Omental fat pad (tissue), 4 donors: Measurements from ENCODE around the gene UBE3C. TPM values are rescaled to one million over a fixed set of nuclear protein-coding genes. Genes with fewer than 3 reads are reported as not detected.
"Not testable (repeated sequence)": the region's sequence is repeated elsewhere in the genome, so short reads cannot be mapped to it uniquely, and the experiment has no call there.

ENCODE experiments used
- ATAC-seq: fragments of 150-250 bp; one replicate; pipeline ENCODE4 v1.9.1; 2016; ENCODE audit warnings: mild to moderate bottlenecking, moderate library complexity; ENCODE audit not compliant: low FRiP score
- DNase-seq: peaks from one replicate; pipeline ENCODE4 v3.0.0-alpha.2; 2019; ENCODE audit warnings: low spot score
- total RNA-seq, 4 donors: library from RNA; depleted of rRNA; stranded (reverse); fragments of >200 nt; gene quantifications; one replicate each; pipeline ENCODE4 v1.1.0, GENCODE V29; 2016
- TF ChIP-seq, protein P1 (sequence below), 3 donors: fragments of 450-650 bp; IDR thresholded peaks; one replicate each; pipeline ENCODE4 v1.5.1; 2016 to 2017; ENCODE audit warnings: antibody characterized with exemption in 3 of 3, mild to moderate bottlenecking in 3 of 3, moderate library complexity in 2 of 3

The UBE3C gene
- total RNA-seq, 4 donors from 2014 or later = 65.9 to 104 (median 78.3) TPM

DNA sequence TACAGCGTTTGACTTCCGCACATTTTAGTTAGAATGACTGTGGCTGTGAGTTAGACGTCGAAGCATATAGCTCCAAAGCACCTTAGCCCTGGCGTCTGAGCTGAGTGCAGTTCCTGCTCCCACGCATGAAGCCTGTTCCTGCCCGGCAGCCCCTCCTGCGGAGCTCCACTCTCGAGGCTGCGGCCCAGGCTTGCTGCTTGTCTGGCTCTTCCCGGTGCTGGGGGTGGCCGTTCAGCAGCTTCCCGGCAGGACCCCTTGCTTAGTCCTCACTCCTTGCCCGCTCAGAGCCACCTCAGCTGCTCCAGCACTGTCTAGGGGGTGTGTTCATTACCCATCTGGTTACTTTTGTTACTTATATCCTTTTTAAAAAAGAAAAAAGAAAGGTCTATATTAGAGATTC is 109.9 kb downstream of the UBE3C start:
- TF ChIP-seq, protein P1, sequence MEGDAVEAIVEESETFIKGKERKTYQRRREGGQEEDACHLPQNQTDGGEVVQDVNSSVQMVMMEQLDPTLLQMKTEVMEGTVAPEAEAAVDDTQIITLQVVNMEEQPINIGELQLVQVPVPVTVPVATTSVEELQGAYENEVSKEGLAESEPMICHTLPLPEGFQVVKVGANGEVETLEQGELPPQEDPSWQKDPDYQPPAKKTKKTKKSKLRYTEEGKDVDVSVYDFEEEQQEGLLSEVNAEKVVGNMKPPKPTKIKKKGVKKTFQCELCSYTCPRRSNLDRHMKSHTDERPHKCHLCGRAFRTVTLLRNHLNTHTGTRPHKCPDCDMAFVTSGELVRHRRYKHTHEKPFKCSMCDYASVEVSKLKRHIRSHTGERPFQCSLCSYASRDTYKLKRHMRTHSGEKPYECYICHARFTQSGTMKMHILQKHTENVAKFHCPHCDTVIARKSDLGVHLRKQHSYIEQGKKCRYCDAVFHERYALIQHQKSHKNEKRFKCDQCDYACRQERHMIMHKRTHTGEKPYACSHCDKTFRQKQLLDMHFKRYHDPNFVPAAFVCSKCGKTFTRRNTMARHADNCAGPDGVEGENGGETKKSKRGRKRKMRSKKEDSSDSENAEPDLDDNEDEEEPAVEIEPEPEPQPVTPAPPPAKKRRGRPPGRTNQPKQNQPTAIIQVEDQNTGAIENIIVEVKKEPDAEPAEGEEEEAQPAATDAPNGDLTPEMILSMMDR (IDR thresholded peaks at IDR 0.05) = no peak
- no peak for DNase-seq
- no peak for ATAC-seq

DNA sequence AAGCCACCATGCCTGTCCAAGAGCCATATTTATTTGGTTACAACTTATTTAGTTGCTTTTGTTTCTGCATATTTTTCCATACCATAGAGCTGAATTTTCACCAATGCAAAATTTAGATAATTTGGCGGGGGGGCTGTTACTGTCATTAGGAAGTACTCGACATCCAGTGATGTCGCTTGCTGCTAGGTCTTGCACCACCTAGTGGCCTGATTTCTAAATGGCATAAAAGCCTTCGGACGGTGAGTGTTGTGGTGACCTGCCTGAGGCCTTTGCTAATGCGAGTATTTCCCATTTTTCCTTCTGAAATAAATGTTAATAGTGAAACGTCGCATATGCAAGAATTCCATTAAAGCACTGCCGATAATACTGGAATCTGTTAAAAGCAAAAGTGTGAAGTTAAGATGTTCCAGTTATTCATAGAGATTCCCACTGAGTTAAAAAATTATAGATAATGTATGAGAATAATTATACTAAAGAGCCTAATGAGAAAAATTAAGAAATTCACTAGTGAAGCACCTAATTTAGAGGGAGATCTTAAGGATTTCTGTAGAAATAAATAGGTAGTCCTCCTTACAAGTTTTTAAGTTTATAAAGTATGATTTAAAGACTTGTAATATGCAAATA is 112.0 kb downstream of the UBE3C start:
- ATAC-seq (no peak), DNase-seq (no peak)
- TF ChIP-seq, protein P1 (IDR thresholded peaks at IDR 0.05) = no peak

DNA sequence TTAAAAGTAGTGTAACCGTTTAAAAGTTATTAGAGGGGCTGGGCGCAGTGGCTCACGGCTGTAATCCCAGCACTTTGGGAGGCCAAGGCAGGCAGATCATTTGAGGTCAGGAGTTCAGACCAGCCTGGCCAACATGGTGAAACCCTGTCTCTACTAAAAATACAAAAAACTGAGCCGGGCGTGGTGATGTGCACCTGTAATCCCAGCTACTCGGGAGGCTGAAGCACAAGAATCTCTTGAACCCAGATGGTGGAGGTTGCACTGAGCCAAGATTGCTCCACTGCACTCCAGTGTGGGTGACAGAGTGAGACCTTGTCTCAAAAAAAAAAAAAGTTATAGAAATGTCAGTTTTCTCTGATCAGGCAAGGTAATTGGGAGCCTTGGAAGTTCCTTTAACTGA is 113.1 kb downstream of the UBE3C start:
- not testable (repeated sequence) for ATAC-seq, DNase-seq

DNA sequence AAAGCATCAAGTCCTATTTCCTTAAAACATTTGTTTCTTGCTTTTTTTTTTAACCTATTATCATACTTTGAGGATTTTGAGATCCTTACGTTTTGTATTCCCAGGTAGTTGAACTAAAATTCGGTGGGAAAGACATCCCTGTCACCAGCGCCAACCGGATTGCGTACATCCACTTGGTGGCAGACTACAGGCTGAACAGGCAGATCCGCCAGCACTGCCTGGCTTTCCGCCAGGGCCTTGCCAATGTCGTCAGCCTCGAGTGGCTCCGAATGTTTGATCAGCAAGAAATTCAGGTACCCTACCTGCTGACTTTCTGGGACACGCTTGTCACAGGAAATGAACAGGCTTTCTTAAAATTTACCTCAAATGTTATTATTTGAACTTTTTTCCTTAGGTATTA is 115.1 kb downstream of the UBE3C start:
- ATAC-seq (no peak), DNase-seq (no peak)
- TF ChIP-seq, protein P1 (IDR thresholded peaks at IDR 0.05) = no peak

DNA sequence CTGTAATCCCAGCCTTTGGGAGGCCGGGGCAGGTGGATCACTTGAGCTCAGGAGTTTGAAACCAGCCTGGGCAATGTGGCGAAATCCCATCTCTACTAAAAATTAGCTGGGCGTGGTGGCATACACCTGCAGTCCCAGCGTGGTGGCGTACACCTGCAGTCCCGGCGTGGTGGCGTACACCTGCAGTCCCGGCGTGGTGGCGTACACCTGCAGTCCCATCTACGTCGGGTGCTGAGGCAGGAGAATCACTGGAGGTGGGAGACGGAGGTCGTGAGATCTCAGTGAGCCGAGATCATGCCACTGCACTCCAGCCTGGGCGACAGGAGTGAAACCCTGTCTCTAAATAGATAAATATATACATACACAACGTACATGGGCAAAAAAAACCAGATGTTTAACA is 116.1 kb downstream of the UBE3C start:
- not testable (repeated sequence) for ATAC-seq, DNase-seq

DNA sequence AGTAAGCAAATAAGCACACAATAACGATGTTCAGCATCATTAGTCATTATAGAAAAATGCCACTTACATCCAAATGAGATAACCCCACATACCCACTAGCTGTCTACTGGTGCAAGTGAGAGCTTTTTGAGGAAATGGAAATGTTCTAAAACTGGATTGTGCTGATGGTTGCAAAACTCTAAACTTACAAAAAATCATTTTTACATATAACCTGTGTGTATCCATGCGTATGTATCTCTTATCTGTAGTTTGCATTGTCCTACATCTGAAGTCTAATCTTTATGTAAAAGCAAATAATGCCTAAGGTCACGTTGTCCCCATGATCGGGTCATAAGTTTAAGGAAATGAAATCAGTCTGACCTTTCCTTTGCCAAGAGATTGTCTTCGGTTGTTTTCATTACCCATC is 116.5 kb downstream of the UBE3C start:
- no peak for ATAC-seq
- TF ChIP-seq, protein P1 (IDR thresholded peaks at IDR 0.05) = no peak
- DNase-seq = no peak

DNA sequence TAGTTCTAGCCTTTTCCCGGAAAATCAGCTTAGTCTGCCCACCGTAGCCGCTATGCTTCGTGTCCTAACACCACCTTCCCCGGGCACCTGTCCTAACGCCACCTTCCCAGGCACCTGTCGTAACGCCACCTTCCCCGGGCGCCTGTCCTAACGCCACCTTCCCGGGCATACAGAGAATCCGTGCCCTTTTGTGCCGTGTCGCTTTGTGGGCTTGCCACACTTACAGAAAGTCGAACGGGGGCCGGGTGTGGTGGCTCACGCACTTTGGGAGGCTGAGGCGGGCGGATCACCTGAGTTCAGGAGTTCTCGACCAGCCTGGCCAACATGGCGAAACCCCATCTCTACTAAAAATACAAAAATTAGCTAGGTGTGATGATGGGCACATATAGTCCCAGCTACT is 124.4 kb downstream of the UBE3C start:
- DNase-seq (no peak), ATAC-seq (no peak)
- TF ChIP-seq, protein P1 (IDR thresholded peaks at IDR 0.05) = no peak

DNA sequence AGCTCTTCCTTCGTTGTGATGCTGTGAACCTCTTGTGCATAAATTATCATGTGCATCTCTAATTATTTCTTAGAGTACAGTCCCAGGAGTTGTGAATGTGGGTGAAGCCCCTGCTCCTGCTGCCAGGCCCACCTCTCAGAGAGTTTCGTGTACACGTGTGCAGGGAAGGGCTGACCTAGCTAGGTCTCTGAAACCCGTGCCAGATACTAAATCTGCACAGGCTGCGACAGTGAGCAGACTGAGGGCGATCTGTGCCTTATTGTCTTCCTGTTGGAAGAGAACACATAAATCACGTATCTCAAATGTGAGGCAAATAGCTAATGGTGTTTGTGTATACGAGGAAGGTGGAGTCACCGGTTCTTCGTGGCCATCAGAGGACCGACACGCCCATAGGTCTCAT is 126.3 kb downstream of the UBE3C start:
- TF ChIP-seq, protein P1 (IDR thresholded peaks at IDR 0.05) = no peak
- ATAC-seq (no peak), DNase-seq (no peak)
